Activated T-helper 17 cell treated with anti-CD3 and anti-CD28 coated beads, Interleukin-2, amount 50 U/mL, for 72 hours (primary cell): ENCODE data around the gene POSTN. TPM values are rescaled to one million over a fixed set of nuclear protein-coding genes. Genes with fewer than 3 reads are reported as not detected.
"Not testable (repeated sequence)": the region's sequence is repeated elsewhere in the genome, so short reads cannot be mapped to it uniquely, and the experiment has no call there.

Experiments
- ATAC-seq: fragments of 150-1000 bp; cut with Tn5 transposase; replicated peaks from 2 replicates; pipeline ENCODE4 v1.10.0; 2021; ENCODE audit warnings: mild to moderate bottlenecking, moderate library complexity
- H3K27ac Mint-ChIP-seq: one replicate; pipeline ENCODE4 v1.8.0; 2022; ENCODE audit warnings: mixed read lengths
- H3K27me3 Mint-ChIP-seq: one replicate; pipeline ENCODE4 v1.8.0; 2022; ENCODE audit warnings: mixed read lengths
- H3K36me3 Mint-ChIP-seq: one replicate; pipeline ENCODE4 v1.8.0; 2022; ENCODE audit warnings: low read depth, mild to moderate bottlenecking, mixed read lengths
- H3K4me1 Mint-ChIP-seq: one replicate; pipeline ENCODE4 v1.8.0; 2022; ENCODE audit warnings: mixed read lengths
- H3K4me3 Mint-ChIP-seq: one replicate; pipeline ENCODE4 v1.8.0; 2022; ENCODE audit warnings: mild to moderate bottlenecking, mixed read lengths
- H3K9me3 Mint-ChIP-seq: one replicate; pipeline ENCODE4 v1.8.0; 2022; ENCODE audit warnings: mixed read lengths
- total RNA-seq, 2 donors: library from RNA; stranded (reverse); gene quantifications; one replicate each; pipeline ENCODE4 v1.2.3, GENCODE V29; 2022

Gene POSTN
- total RNA-seq, 2 donors from 2014 or later: not detected

- H3K9me3 Mint-ChIP-seq: peaks cover 12% of the 10 kb centered on the region
- no peak for ATAC-seq
- no peaks in the 10 kb centered on the region for H3K36me3 Mint-ChIP-seq
- no peak overlapping the region for H3K4me3 Mint-ChIP-seq
- no peaks in the 10 kb centered on the region for H3K4me1 Mint-ChIP-seq
- H3K27ac Mint-ChIP-seq: no peak overlapping the region
- no peaks in the 10 kb centered on the region for H3K27me3 Mint-ChIP-seq
These were observed 37.5 kb downstream of the POSTN start for GRCh38 chr13:37561031-37561430.

GRCh38 chr13:37560526-37560925 lies 38.0 kb downstream of the POSTN start:
- no peak for ATAC-seq
- Mint-ChIP-seq H3K36me3 (no peaks in the 10 kb centered on the region), H3K9me3 (peaks cover 12% of the 10 kb centered on the region), H3K27ac (no peak overlapping the region), H3K27me3 (no peaks in the 10 kb centered on the region), H3K4me1 (no peaks in the 10 kb centered on the region), H3K4me3 (no peak overlapping the region)

- not testable (repeated sequence) for H3K27ac Mint-ChIP-seq, H3K27me3 Mint-ChIP-seq, H3K4me1 Mint-ChIP-seq, H3K36me3 Mint-ChIP-seq, H3K4me3 Mint-ChIP-seq, ATAC-seq
- H3K9me3 Mint-ChIP-seq: peaks cover 12% of the 10 kb centered on the region
These were observed 39.8 kb downstream of the POSTN start for GRCh38 chr13:37558766-37559165.

GRCh38 chr13:37546087-37546486 lies 52.5 kb downstream of the POSTN start:
- peaks cover 4% of the 10 kb centered on the region for H3K9me3 Mint-ChIP-seq
- no peak for ATAC-seq
- H3K27me3 Mint-ChIP-seq: no peaks in the 10 kb centered on the region
- no peaks in the 10 kb centered on the region for H3K36me3 Mint-ChIP-seq
- no peak overlapping the region for H3K4me3 Mint-ChIP-seq
- H3K4me1 Mint-ChIP-seq: no peaks in the 10 kb centered on the region
- H3K27ac Mint-ChIP-seq: no peak overlapping the region

GRCh38 chr13:37544995-37545394 lies 53.6 kb downstream of the POSTN start:
- Mint-ChIP-seq H3K27me3 (no peaks in the 10 kb centered on the region), H3K4me1 (no peaks in the 10 kb centered on the region), H3K36me3 (no peaks in the 10 kb centered on the region), H3K9me3 (peaks cover 7% of the 10 kb centered on the region), H3K27ac (no peak overlapping the region), H3K4me3 (no peak overlapping the region)
- no peak for ATAC-seq

- ATAC-seq: no peak
- Mint-ChIP-seq H3K27ac (no peak overlapping the region), H3K4me3 (no peak overlapping the region), H3K27me3 (no peaks in the 10 kb centered on the region), H3K36me3 (no peaks in the 10 kb centered on the region), H3K4me1 (no peaks in the 10 kb centered on the region), H3K9me3 (peaks cover 14% of the 10 kb centered on the region)
These were observed 58.5 kb downstream of the POSTN start for GRCh38 chr13:37539976-37540605.

- Mint-ChIP-seq H3K27me3 (no peaks in the 10 kb centered on the region), H3K4me3 (no peak overlapping the region), H3K36me3 (no peaks in the 10 kb centered on the region), H3K9me3 (peaks cover 14% of the 10 kb centered on the region), H3K4me1 (no peaks in the 10 kb centered on the region), H3K27ac (no peak overlapping the region)
- no peak for ATAC-seq
These were observed 59.4 kb downstream of the POSTN start for GRCh38 chr13:37539170-37539569.

- Mint-ChIP-seq H3K27ac (no peak overlapping the region), H3K36me3 (no peaks in the 10 kb centered on the region), H3K27me3 (no peaks in the 10 kb centered on the region), H3K4me3 (no peak overlapping the region), H3K4me1 (no peaks in the 10 kb centered on the region), H3K9me3 (peaks cover 19% of the 10 kb centered on the region)
- ATAC-seq: no peak
These were observed 63.1 kb downstream of the POSTN start for GRCh38 chr13:37535501-37535900.

- Mint-ChIP-seq H3K36me3 (no peaks in the 10 kb centered on the region), H3K4me3 (no peak overlapping the region), H3K27ac (no peak overlapping the region)
These were observed 63.9 kb downstream of the POSTN start for GRCh38 chr13:37534676-37535075.

GRCh38 chr13:37534181-37534580 lies 64.4 kb downstream of the POSTN start:
- Mint-ChIP-seq H3K36me3 (no peaks in the 10 kb centered on the region), H3K27ac (no peak overlapping the region), H3K27me3 (no peaks in the 10 kb centered on the region), H3K4me3 (no peak overlapping the region), H3K9me3 (peaks cover 18% of the 10 kb centered on the region), H3K4me1 (no peaks in the 10 kb centered on the region)
- no peak for ATAC-seq

More at GRCh38 chr13:37534676-37535075, 63.9 kb downstream of the POSTN start:
- Mint-ChIP-seq H3K9me3 (peaks cover 15% of the 10 kb centered on the region), H3K27me3 (no peaks in the 10 kb centered on the region), H3K4me1 (no peaks in the 10 kb centered on the region)
- no peak for ATAC-seq

GRCh38 chr13:37531049-37531448 lies 67.5 kb downstream of the POSTN start:
- Mint-ChIP-seq H3K9me3 (peaks cover 15% of the 10 kb centered on the region), H3K27me3 (no peaks in the 10 kb centered on the region), H3K4me3 (no peak overlapping the region), H3K36me3 (no peaks in the 10 kb centered on the region), H3K27ac (no peak overlapping the region), H3K4me1 (no peaks in the 10 kb centered on the region)
- no peak for ATAC-seq

- Mint-ChIP-seq H3K4me1 (no peaks in the 10 kb centered on the region), H3K9me3 (peaks cover 10% of the 10 kb centered on the region), H3K4me3 (no peak overlapping the region), H3K36me3 (no peaks in the 10 kb centered on the region), H3K27me3 (no peaks in the 10 kb centered on the region), H3K27ac (no peak overlapping the region)
- no peak for ATAC-seq
These were observed 68.7 kb downstream of the POSTN start for GRCh38 chr13:37529751-37530385.

- H3K4me3 Mint-ChIP-seq: no peak overlapping the region
- peaks cover 10% of the 10 kb centered on the region for H3K9me3 Mint-ChIP-seq
- H3K4me1 Mint-ChIP-seq: no peaks in the 10 kb centered on the region
- H3K27me3 Mint-ChIP-seq: no peaks in the 10 kb centered on the region
- ATAC-seq: no peak
- H3K36me3 Mint-ChIP-seq: no peaks in the 10 kb centered on the region
- H3K27ac Mint-ChIP-seq: no peak overlapping the region
These were observed 71.7 kb downstream of the POSTN start for GRCh38 chr13:37526710-37527473.

- no peak for ATAC-seq
- no peaks in the 10 kb centered on the region for H3K27me3 Mint-ChIP-seq
- H3K4me3 Mint-ChIP-seq: no peak overlapping the region
- no peaks in the 10 kb centered on the region for H3K4me1 Mint-ChIP-seq
- no peaks in the 10 kb centered on the region for H3K36me3 Mint-ChIP-seq
- no peaks in the 10 kb centered on the region for H3K9me3 Mint-ChIP-seq
- H3K27ac Mint-ChIP-seq: no peak overlapping the region
These were observed 83.3 kb downstream of the POSTN start for GRCh38 chr13:37515226-37515625.
